ENCODE results near the gene LRCOL1. TPM values are rescaled to one million over a fixed set of nuclear protein-coding genes. Genes with fewer than 3 reads are reported as not detected.

Gene LRCOL1
- total and polyA plus RNA-seq, 2 of the 8 experiments (the other 6 are each of a cell fraction or from before 2014, with no cell fraction given): not detected

- CTCF ChIA-PET (ENCODE audit: partially characterized antibody): interaction anchor here (0.9 to 2.8 kb wide), 8 partner anchors 12 to 182 kb away, joined by 3 to 13 read pairs (median 5); no protein-coding TSS in a partner anchor
- WGBS, 2 experiments (ENCODE audit: extremely low coverage in 1 of 2, insufficient coverage in 1 of 2, insufficient read length in 1 of 2, insufficient replicate concordance in 2 of 2, low coverage in 1 of 2, low lambda C conversion rate in 2 of 2, missing lambda C conversion rate in 1 of 2): 86% methylated on average over 18 of the region's 18 CpGs; no CpG with 5 or more reads in 1 of the 2 experiments
- Histone ChIP-seq H3K4ac (replicated peaks; ENCODE audit: insufficient read length, low read depth, low read length) (no peak overlapping the region), H3K79me1 (ENCODE audit: low read depth, low read length) (no peaks in the 10 kb centered on the region), H4K91ac (replicated peaks; ENCODE audit: insufficient read length, low read length) (no peak overlapping the region), H4K8ac (ENCODE audit: extremely low read depth, insufficient read depth, low read length) (peak overlapping the region; percentile 28; the same call in 1 of the 2 replicates), H3K18ac (ENCODE audit: extremely low read depth, low read length) (no peak overlapping the region), H3K4me3 (ENCODE audit: extremely low read depth in 1 of 4, insufficient read depth in 2 of 4, low read depth in 3 of 4, low read length in 4 of 4) (no peak overlapping the region), H4K20me1 (replicated peaks in 1 of 2; ENCODE audit: control insufficient read depth in 1 of 2, insufficient read depth in 2 of 2, low read length in 2 of 2) (peaks cover 0 to 6% of the 10 kb centered on the region in 2 experiments), H3K36me3 (ENCODE audit: control insufficient read depth in 2 of 4, insufficient read depth in 4 of 4, low read length in 3 of 4) (no peaks in the 10 kb centered on the region), H3K79me2 (ENCODE audit: control insufficient read depth in 1 of 2, insufficient read depth in 2 of 2, low read length in 2 of 2) (no peaks in the 10 kb centered on the region), H3K4me2 (ENCODE audit: insufficient read depth in 1 of 2, low read depth in 2 of 2, low read length in 2 of 2) (no peak overlapping the region), H4K5ac (ENCODE audit: insufficient read length, low read depth, low read length) (no peak overlapping the region), H2BK12ac (ENCODE audit: low read depth, low read length) (no peak overlapping the region), H3K23me2 (ENCODE audit: low read depth, low read length) (peaks cover 4% of the 10 kb centered on the region; the same call in 1 of the 2 replicates), H2BK5ac (ENCODE audit: low read depth, low read length) (no peak overlapping the region), H3K56ac (replicated peaks; ENCODE audit: insufficient read length, low read depth, low read length) (no peak overlapping the region), H2AFZ (ENCODE audit: low read length) (no peak overlapping the region), H2BK120ac (replicated peaks; ENCODE audit: low read depth, low read length) (no peak overlapping the region), H3K14ac (ENCODE audit: insufficient read length) (no peak overlapping the region), H3K27me3 (replicated peaks in 1 of 4; ENCODE audit: control insufficient read depth in 3 of 4, extremely low read depth in 1 of 4, insufficient read depth in 3 of 4, low read length in 3 of 4) (peaks cover 17 to 57% (median 53%) of the 10 kb centered on the region in 4 experiments), H3K27ac (ENCODE audit: low read depth, low read length) (no peak overlapping the region), H3K9ac (replicated peaks in 1 of 4; ENCODE audit: extremely low read depth in 1 of 4, low read depth in 3 of 4, low read length in 3 of 4) (no peak overlapping the region), H2AK5ac (ENCODE audit: low read depth, low read length) (no peak overlapping the region), H3K23ac (ENCODE audit: insufficient read length) (no peak overlapping the region), H3K4me1 (replicated peaks in 1 of 4; ENCODE audit: control insufficient read depth in 3 of 4, insufficient read depth in 4 of 4, low read length in 3 of 4) (peaks cover 0 to 6% (median 2%) of the 10 kb centered on the region in 4 experiments; a peak in 3 of 7 replicates), H2BK20ac (ENCODE audit: low read length) (no peak overlapping the region), H3K9me3 (ENCODE audit: insufficient read depth in 2 of 2, low read depth in 1 of 2, low read length in 1 of 2) (peaks cover 0 to 6% of the 10 kb centered on the region in 2 experiments; a peak in 1 of 4 replicates), H2BK15ac (ENCODE audit: low read length) (no peak overlapping the region)
- POLR2A ChIA-PET (ENCODE audit: partially characterized antibody): interaction anchor here (1.0 to 3.3 kb wide), 4 partner anchors 14 to 36 kb away, joined by 3 to 20 read pairs (median 4); no protein-coding TSS in a partner anchor
- DNase-seq (ENCODE audit: low read depth in 1 of 2, low spot score in 2 of 2) (no peak), FAIRE-seq (no peak)
- TF ChIP-seq RXRA (IDR thresholded peaks at IDR 0.05; ENCODE audit: insufficient read depth, low read depth, low read length): no peak
- no peak for TF ChIP-seq CEBPB (IDR thresholded peaks at IDR 0.05; ENCODE audit: low read depth, low read length)
- TF ChIP-seq CHD1 (IDR thresholded peaks at IDR 0.05; ENCODE audit: low read depth, low read length): no peak
- no peak for TF ChIP-seq POLR2A (IDR thresholded peaks at IDR 0.05; ENCODE audit: control extremely low read depth in 1 of 2, low read depth in 2 of 2, low read length in 2 of 2)
- no peak for TF ChIP-seq FOSL1 (IDR thresholded peaks at IDR 0.05; ENCODE audit: insufficient read depth, low read depth, low read length)
- TF ChIP-seq RNF2 (IDR thresholded peaks at IDR 0.05; ENCODE audit: borderline replicate concordance, low read depth, low read length, missing control alignments, poor library complexity, severe bottlenecking): no peak
- no peak for TF ChIP-seq CBX5 (IDR thresholded peaks at IDR 0.05; ENCODE audit: low read depth, low read length)
- no peak for TF ChIP-seq SP4 (IDR thresholded peaks at IDR 0.05; ENCODE audit: low read length)
- no peak for TF ChIP-seq CBX8 (IDR thresholded peaks at IDR 0.05; ENCODE audit: borderline replicate concordance, low read depth, low read length)
- TF ChIP-seq BACH1 (IDR thresholded peaks at IDR 0.05; ENCODE audit: low read length): no peak
- no peak for TF ChIP-seq SIRT6 (IDR thresholded peaks at IDR 0.05; ENCODE audit: low read length)
- TF ChIP-seq HDAC2 (IDR thresholded peaks at IDR 0.05; ENCODE audit: borderline replicate concordance in 1 of 2, low read depth in 2 of 2, low read length in 2 of 2): no peak
- TF ChIP-seq CTBP2 (IDR thresholded peaks at IDR 0.05; ENCODE audit: borderline replicate concordance, insufficient read depth, insufficient read length, low read length): no peak
- no peak for TF ChIP-seq KDM4A (IDR thresholded peaks at IDR 0.05; ENCODE audit: low read depth, low read length, severe bottlenecking)
These were observed 14.4 kb downstream of the LRCOL1 start for GRCh38 chr12:132596016-132596415.

Data from H1 (cell line).